K562 (cell line): ENCODE results near the gene C16orf90.

ENCODE experiments used
- FOXA3 ChIP-seq, 2 experiments: fragments of 450-650 bp in 1 of 2; sonication (generic) in 1 of 2; formaldehyde crosslinking; IDR thresholded peaks in 1 of 2; conservative IDR thresholded peaks in 1 of 2; 2 replicates each; pipeline versions ENCODE4 v1.4.0 to v1.8.0; 2020 to 2022; ENCODE audit warnings: mild to moderate bottlenecking in 2 of 2, missing genetic modification reagents in 1 of 2
- KDM1A ChIP-seq, 2 experiments: fragments of 450-650 bp; IDR thresholded peaks; 2 replicates each; pipeline ENCODE4 v1.6.1; 2016; ENCODE audit warnings: mild to moderate bottlenecking in 2 of 2
- LEF1 ChIP-seq: fragments of 450-650 bp; IDR thresholded peaks from 2 replicates; pipeline ENCODE4 v1.6.1; 2016; ENCODE audit warnings: mild to moderate bottlenecking
- SIRT6 ChIP-seq: IDR thresholded peaks from one replicate; pipeline ENCODE4 v1.6.1; 2012; ENCODE audit warnings: low read depth, mild to moderate bottlenecking, control low read depth, inconsistent platforms, low read length, moderate library complexity
- TF ChIP-seq, protein P1 (sequence below), 3 experiments: IDR thresholded peaks in 2 of 3; conservative IDR thresholded peaks in 1 of 3; 2 replicates each; pipeline ENCODE4 v1.5.1; 2011 to 2012; ENCODE audit warnings: low read length in 3 of 3, mild to moderate bottlenecking in 3 of 3, control low read depth in 2 of 3, improper control_type of control experiment in 1 of 3, inconsistent platforms in 1 of 3, low read depth in 1 of 3, mixed read lengths in 1 of 3, moderate library complexity in 1 of 3; ENCODE audit not compliant: insufficient read depth in 2 of 3
- TF ChIP-seq, protein P2 (sequence below): fragments of 450-650 bp; IDR thresholded peaks from 2 replicates; pipeline ENCODE4 v1.6.1; 2016; ENCODE audit warnings: mild to moderate bottlenecking

DNA sequence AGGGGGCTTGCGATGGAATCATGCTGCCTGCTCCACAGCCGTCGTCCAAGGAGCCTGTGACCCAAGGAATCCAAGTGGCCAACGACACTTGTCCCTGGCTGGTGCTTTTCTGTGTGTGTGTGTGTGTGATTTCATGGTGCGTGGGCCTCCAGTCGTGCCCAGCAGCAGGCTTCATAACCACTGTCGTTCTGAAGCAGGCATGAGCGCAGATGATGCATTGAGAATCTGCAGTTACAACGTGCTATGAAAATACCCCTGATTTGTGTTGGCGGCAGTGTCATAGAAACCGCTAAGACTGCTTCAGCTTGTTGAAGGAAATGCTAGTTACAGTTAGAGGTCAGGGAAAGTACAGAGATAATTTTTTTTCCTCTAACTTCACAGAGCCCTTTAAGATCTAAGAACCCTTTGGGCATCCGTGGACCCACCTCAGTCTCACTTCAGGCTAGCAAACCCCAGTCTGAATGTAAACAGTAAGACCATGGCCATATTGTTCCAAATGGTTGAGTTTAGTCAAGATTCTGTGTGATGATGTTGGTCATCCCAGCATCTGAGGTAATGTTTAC is 15.6 kb downstream of the C16orf90 start:
- TF ChIP-seq, protein P1, sequence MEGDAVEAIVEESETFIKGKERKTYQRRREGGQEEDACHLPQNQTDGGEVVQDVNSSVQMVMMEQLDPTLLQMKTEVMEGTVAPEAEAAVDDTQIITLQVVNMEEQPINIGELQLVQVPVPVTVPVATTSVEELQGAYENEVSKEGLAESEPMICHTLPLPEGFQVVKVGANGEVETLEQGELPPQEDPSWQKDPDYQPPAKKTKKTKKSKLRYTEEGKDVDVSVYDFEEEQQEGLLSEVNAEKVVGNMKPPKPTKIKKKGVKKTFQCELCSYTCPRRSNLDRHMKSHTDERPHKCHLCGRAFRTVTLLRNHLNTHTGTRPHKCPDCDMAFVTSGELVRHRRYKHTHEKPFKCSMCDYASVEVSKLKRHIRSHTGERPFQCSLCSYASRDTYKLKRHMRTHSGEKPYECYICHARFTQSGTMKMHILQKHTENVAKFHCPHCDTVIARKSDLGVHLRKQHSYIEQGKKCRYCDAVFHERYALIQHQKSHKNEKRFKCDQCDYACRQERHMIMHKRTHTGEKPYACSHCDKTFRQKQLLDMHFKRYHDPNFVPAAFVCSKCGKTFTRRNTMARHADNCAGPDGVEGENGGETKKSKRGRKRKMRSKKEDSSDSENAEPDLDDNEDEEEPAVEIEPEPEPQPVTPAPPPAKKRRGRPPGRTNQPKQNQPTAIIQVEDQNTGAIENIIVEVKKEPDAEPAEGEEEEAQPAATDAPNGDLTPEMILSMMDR (IDR thresholded peaks at IDR 0.05 in 2 of 3, conservative IDR thresholded peaks at IDR 0.05 in 1 of 3; ENCODE audit: insufficient read depth in 2 of 3, low read depth in 1 of 3, low read length in 3 of 3): no peak
- TF ChIP-seq KDM1A (IDR thresholded peaks at IDR 0.05): no peak
- no peak for TF ChIP-seq SIRT6
- no peak for TF ChIP-seq FOXA3 (CRISPR knock-in tag; conservative IDR thresholded peaks at IDR 0.05 in 1 of 2, IDR thresholded peaks at IDR 0.05 in 1 of 2)
- TF ChIP-seq, protein P2, sequence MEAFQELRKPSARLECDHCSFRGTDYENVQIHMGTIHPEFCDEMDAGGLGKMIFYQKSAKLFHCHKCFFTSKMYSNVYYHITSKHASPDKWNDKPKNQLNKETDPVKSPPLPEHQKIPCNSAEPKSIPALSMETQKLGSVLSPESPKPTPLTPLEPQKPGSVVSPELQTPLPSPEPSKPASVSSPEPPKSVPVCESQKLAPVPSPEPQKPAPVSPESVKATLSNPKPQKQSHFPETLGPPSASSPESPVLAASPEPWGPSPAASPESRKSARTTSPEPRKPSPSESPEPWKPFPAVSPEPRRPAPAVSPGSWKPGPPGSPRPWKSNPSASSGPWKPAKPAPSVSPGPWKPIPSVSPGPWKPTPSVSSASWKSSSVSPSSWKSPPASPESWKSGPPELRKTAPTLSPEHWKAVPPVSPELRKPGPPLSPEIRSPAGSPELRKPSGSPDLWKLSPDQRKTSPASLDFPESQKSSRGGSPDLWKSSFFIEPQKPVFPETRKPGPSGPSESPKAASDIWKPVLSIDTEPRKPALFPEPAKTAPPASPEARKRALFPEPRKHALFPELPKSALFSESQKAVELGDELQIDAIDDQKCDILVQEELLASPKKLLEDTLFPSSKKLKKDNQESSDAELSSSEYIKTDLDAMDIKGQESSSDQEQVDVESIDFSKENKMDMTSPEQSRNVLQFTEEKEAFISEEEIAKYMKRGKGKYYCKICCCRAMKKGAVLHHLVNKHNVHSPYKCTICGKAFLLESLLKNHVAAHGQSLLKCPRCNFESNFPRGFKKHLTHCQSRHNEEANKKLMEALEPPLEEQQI: no peak
- TF ChIP-seq LEF1: no peak
